ENCODE data around the gene MZF1. TPM values are rescaled to one million over a fixed set of nuclear protein-coding genes. Genes with fewer than 3 reads are reported as not detected.
A peak's percentile ranks its signal among the peaks of the same experiment; 100 is the strongest.

MZF1 gene
- total and polyA plus RNA-seq, 4 donors, result 10.3 to 51.7 (median 32.1) TPM

DNA sequence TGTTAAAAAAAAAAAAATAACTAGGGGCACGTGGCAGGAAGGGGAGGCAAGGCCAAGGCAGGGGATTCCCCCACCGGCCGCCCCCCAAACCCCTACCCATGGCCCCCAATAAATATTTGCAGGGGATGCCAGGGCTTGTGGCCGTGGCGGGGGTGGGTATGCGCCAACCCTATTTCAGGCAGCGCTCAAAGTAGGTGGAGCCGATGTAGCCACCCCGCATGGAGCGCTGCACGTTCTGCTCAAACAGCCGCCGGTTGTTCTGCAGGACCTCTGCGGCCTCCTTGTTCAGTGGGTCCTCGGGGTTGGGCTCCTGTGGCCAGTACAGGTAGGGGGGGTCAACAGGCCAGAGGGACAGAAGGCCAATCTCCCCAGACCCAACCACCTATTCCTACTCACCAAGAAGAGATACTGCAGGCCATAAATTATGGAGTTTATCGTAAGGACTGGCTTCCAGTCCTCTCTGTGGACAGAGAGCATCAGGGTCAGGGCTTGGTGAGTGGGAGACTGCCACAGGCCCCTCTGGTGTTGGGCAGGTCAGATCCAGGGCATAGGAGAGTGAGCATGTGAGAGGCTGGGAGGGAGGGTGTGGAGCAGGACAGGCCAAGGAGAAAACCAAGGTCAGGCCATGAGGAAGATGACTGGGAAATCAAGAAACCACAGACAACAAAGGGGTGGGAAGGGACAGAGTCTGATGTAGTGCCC is 17.1 kb downstream of the MZF1 start:
- no peak overlapping the region for H3K4me3 ChIP-seq (ENCODE audit: low read depth, low read length)
- H3K36me3 ChIP-seq (ENCODE audit: control insufficient read depth, insufficient read depth, low read length), result peaks cover 47% of the 10 kb centered on the region
- H3K9me3 ChIP-seq (ENCODE audit: control insufficient read depth, insufficient read depth, low read length), result no peaks in the 10 kb centered on the region
- peak overlapping the region; percentile 97 for H3K27ac ChIP-seq (ENCODE audit: low read depth, low read length)
- no peaks in the 10 kb centered on the region for H3K27me3 ChIP-seq (ENCODE audit: control insufficient read depth, insufficient read depth, low read length)
- DNase-seq (ENCODE audit: low read depth in 4 of 6, low spot score in 6 of 6), result no peak
- H3K4me1 ChIP-seq (ENCODE audit: control insufficient read depth, insufficient read depth, low read length), result peaks cover 67% of the 10 kb centered on the region
- WGBS (ENCODE audit: insufficient coverage), result 92% methylated on average over 5 of the region's 16 CpGs

DNA sequence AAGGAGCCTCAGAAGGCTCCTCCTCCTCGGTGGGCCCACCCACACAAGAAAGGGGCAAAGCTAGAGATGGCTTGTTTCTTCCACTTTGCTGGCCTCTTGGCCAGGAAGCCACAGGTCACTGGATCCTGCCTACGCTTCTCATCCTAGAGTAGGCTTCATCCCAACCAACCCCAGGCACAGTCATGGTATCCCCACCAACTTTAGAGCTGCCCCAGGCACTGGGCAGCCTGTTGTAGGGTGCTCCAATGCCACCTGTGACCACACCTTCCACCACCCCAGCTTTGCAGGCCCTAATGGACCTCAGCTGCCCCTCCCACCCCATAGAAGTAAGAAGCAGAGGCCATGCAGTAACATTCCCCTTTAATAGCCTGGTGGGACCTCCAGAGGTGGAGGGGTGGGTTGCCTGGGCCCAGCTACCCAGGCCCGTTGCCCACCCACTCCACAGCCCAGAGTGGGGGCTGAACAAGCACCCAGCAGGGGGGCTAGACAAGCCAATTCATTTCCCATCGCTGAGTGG is 17.7 kb downstream of the MZF1 start:
- Histone ChIP-seq H3K27ac (ENCODE audit: low read depth, low read length) (peak overlapping the region; percentile 97), H3K36me3 (ENCODE audit: control insufficient read depth, insufficient read depth, low read length) (peaks cover 54% of the 10 kb centered on the region), H3K4me1 (ENCODE audit: control insufficient read depth, insufficient read depth, low read length) (peaks cover 63% of the 10 kb centered on the region), H3K4me3 (ENCODE audit: low read depth, low read length) (peak overlapping the region; percentile 82), H3K9me3 (ENCODE audit: control insufficient read depth, insufficient read depth, low read length) (no peaks in the 10 kb centered on the region), H3K27me3 (ENCODE audit: control insufficient read depth, insufficient read depth, low read length) (no peaks in the 10 kb centered on the region)
- 16% methylated on average over 2 of the region's 4 CpGs for whole genome bisulfite sequencing (ENCODE audit: insufficient coverage)
- no peak for DNase-seq (ENCODE audit: low read depth in 4 of 6, low spot score in 6 of 6)

DNA sequence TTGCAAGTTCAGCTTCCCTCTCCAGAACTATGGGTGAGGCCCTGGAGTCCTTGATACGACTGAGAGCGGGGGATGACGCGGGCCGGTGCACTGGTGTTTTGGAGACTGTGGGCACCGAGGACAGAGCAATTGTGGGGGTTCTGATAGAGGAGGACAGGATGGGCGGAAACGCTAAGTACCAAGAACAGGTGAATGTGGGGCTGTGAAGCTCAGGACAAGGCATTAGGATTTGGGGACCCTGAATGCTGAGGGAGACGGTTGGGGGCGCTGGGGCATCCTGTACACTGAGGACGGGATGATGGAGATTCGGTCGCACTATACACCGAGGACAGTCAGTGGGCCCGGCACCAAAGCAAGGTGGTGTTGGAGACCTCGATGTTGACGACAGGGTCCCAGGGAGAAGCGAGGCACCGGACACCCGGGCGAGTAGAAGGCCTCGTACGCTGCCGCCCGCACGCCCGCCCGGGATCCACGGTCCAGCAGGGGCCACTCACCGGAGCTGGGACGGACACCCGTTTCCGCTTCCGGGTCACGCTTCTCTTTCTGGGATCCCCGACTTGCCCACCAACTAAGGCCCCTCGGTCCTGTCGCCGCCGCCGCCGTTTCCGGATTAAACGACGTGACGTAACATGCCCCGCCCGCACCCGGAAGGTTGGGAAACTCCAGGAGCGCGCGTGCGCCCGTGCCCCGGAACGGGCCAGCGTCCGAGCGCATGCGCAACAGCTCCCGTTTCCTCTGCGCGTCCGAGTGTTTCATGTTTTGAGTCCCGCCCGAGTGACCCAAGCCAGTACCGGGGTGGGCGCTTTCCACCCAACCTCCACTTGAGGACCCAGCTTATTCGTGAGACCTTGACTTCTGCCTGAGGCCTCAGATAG is 18.4 kb downstream of the MZF1 start, which contains the start of gene CHMP2A:
CHMP2A (minus strand) TSS at position 612 of the 875 bp plus-strand sequence. CDS start 893 bp downstream, outside the sequence.
- peaks cover 56% of the 10 kb centered on the region for H3K4me1 ChIP-seq (ENCODE audit: control insufficient read depth, insufficient read depth, low read length)
- H3K27ac ChIP-seq (ENCODE audit: low read depth, low read length), result peak within 1 kb of the TSS; percentile 97
- H3K36me3 ChIP-seq (ENCODE audit: control insufficient read depth, insufficient read depth, low read length), result peaks cover 61% of the 10 kb centered on the region
- peak; percentile 84 to 99 (median 94) for DNase-seq (ENCODE audit: low read depth in 4 of 6, low spot score in 6 of 6)
- peak within 1 kb of the TSS; percentile 82 for H3K4me3 ChIP-seq (ENCODE audit: low read depth, low read length)
- no peaks in the 10 kb centered on the region for H3K9me3 ChIP-seq (ENCODE audit: control insufficient read depth, insufficient read depth, low read length)
- 1% methylated on average over 69 of the region's 69 CpGs for WGBS (ENCODE audit: insufficient coverage)
- H3K27me3 ChIP-seq (ENCODE audit: control insufficient read depth, insufficient read depth, low read length), result no peaks in the 10 kb centered on the region

DNA sequence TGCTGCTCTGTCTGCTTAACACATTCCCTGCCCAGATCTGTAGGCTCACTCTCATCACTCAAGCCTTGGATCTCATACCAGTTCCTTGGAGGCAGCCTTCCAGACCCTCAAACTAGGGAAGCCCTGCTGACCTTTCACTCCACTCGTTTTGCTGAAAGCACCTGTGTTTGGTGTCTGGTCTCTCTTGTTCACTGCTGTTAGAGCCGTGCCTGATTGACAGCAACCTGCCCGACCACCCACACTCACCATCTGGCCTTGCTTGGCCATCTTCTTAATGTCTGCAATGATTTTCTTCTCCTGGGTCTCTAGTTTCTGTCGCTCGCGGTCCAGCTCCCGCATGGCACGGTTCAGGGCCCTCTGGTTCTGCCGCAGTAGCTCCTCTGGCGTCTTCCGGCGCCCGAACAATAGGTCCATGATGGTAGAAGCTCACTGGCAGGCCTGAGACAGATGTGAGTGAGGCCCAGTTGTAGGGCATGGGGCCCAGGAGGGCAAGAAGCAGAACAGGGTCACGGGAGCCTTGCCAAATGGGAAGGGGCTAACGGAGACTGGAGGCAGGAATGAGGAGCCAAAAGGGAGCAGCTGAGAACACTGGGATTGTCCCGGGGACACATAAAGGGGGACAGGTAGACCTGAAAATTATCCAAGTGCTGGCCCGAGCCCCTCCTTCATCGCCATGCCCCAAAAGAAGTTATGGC is 19.2 kb downstream of the MZF1 start:
- Histone ChIP-seq H3K27ac (ENCODE audit: low read depth, low read length) (peak overlapping the region; percentile 97), H3K9me3 (ENCODE audit: control insufficient read depth, insufficient read depth, low read length) (no peaks in the 10 kb centered on the region), H3K4me3 (ENCODE audit: low read depth, low read length) (peak overlapping the region; percentile 82), H3K4me1 (ENCODE audit: control insufficient read depth, insufficient read depth, low read length) (peaks cover 49% of the 10 kb centered on the region), H3K27me3 (ENCODE audit: control insufficient read depth, insufficient read depth, low read length) (no peaks in the 10 kb centered on the region), H3K36me3 (ENCODE audit: control insufficient read depth, insufficient read depth, low read length) (peaks cover 69% of the 10 kb centered on the region)
- DNase-seq (ENCODE audit: low read depth in 4 of 6, low spot score in 6 of 6), result no peak
- 24% methylated on average over 18 of the region's 18 CpGs for WGBS (ENCODE audit: insufficient coverage)

DNA sequence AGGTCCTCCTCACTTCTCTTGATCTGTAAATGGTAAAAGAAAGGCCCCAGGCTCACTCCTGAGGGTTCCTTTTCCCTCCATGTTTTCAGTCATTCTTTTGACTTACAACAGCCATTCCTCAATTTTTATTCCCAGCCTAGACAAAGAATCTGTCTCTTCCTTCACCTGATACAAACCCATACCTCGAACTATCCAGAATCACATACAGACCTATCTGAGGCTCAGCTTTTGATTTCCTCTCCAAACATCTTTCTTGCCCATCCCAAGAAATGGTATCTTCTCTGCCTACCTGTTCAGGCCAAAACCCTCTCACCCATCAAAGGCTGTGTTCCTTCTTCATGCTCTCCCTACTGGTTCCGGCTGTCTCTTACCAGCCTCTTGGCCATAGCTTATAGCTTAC is 20.5 kb downstream of the MZF1 start:
- Histone ChIP-seq H3K27me3 (ENCODE audit: control insufficient read depth, insufficient read depth, low read length) (no peaks in the 10 kb centered on the region), H3K9me3 (ENCODE audit: control insufficient read depth, insufficient read depth, low read length) (no peaks in the 10 kb centered on the region), H3K36me3 (ENCODE audit: control insufficient read depth, insufficient read depth, low read length) (peaks cover 82% of the 10 kb centered on the region), H3K27ac (ENCODE audit: low read depth, low read length) (no peak overlapping the region), H3K4me3 (ENCODE audit: low read depth, low read length) (no peak overlapping the region), H3K4me1 (ENCODE audit: control insufficient read depth, insufficient read depth, low read length) (peaks cover 45% of the 10 kb centered on the region)
- no peak for DNase-seq (ENCODE audit: low read depth in 4 of 6, low spot score in 6 of 6)
- 100% methylated on average over 1 of the region's 2 CpGs for WGBS (ENCODE audit: insufficient coverage)

DNA sequence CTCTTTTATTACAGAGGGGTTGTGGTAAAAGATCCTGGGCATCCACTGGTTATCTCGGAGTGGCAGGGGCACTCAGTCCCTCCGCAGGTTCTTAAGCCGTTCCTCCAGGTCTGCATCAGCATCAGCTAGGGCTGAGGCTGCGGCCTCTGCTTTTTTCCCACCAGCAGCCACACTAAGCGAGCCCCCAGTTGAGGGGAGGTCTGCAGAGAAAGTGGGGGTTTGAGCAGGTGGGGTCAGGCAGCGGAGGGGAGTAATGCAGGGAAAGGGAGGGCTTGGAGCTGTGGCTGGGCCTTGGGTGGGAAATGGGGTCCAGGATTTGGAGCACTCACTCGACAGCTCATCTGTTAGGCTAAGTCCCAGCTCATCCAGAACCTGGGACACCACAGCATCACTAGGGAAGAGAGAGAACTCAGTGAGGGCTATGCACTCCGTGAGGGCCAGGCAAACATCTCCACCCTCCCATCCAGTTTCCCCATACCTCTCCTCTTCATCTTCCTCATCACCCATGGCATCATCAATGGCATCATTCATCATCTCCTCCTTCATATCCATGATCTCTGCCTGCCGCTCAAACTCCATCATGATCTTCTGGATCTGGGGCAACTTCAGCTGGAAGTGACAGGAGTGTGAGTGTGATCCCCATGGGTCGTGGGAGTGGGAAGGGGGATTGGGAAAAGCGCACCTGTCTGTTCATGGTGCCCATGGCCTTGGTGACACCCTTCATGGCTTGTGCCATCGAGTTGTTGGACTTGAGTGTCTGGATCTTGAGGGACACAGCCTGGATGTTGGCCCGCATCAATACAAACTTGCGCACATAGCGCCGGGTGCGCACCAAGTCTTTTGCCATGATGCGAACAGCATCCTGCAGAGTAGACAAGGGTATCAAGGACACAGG is 21.3 kb downstream of the MZF1 start:
- Histone ChIP-seq H3K4me1 (ENCODE audit: control insufficient read depth, insufficient read depth, low read length) (peaks cover 37% of the 10 kb centered on the region), H3K27ac (ENCODE audit: low read depth, low read length) (no peak overlapping the region), H3K36me3 (ENCODE audit: control insufficient read depth, insufficient read depth, low read length) (peaks cover 86% of the 10 kb centered on the region), H3K9me3 (ENCODE audit: control insufficient read depth, insufficient read depth, low read length) (no peaks in the 10 kb centered on the region), H3K27me3 (ENCODE audit: control insufficient read depth, insufficient read depth, low read length) (no peaks in the 10 kb centered on the region), H3K4me3 (ENCODE audit: low read depth, low read length) (no peak overlapping the region)
- DNase-seq (ENCODE audit: low read depth in 4 of 6, low spot score in 6 of 6), result no peak
- 97% methylated on average over 12 of the region's 18 CpGs for WGBS (ENCODE audit: insufficient coverage)

DNA sequence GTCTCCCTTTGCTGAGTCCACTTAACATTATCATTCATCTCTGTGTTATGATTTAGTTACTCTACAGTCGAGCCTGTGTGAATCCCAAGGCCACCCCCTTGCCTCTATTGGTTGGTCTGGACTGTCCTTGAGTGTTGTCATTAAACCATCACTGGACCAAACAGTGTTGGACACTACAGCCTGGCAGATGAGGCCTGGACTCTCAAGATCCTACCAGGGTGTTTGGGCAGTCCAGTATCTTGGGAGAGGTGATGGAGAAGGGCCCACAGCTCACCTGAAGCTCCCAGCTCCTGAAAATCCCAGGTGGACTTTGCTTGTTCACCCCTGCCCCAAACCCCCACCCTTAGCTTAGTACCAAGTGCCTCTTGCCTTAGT is 22.0 kb downstream of the MZF1 start:
- Histone ChIP-seq H3K4me1 (ENCODE audit: control insufficient read depth, insufficient read depth, low read length) (peaks cover 35% of the 10 kb centered on the region), H3K36me3 (ENCODE audit: control insufficient read depth, insufficient read depth, low read length) (peaks cover 86% of the 10 kb centered on the region), H3K9me3 (ENCODE audit: control insufficient read depth, insufficient read depth, low read length) (no peaks in the 10 kb centered on the region), H3K27me3 (ENCODE audit: control insufficient read depth, insufficient read depth, low read length) (no peaks in the 10 kb centered on the region), H3K27ac (ENCODE audit: low read depth, low read length) (no peak overlapping the region), H3K4me3 (ENCODE audit: low read depth, low read length) (no peak overlapping the region)
- 75% methylated on average over 1 of the region's 1 CpG for WGBS (ENCODE audit: insufficient coverage)
- no peak for DNase-seq (ENCODE audit: low read depth in 4 of 6, low spot score in 6 of 6)

DNA sequence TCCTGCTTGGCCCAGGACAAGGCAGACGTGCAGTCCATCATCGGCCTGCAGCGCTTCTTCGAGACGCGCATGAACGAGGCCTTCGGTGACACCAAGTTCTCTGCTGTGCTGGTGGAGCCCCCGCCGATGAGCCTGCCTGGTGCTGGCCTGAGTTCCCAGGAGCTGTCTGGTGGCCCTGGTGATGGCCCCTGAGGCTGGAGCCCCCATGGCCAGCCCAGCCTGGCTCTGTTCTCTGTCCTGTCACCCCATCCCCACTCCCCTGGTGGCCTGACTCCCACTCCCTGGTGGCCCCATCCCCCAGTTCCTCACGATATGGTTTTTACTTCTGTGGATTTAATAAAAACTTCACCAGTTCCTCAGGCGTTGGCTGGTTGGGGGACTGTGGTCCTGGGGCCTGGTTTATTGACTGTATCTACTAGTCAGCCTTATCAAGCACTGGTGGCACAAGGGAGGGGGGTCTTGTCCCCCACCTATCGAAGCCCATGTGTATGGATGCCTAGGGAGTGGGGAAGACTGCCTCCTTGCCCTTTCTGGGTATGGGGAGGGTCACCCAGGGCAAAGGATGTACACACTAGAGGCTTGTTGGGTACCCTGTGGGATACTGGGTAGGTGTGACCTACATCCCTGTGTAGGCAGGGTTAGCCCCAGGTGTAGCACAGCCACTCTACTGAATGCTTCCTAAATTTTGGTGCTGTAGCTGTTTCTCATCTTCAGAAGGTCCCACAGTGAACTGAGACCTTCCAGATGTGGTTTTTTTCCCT is 22.6 kb downstream of the MZF1 start:
- Histone ChIP-seq H3K4me1 (ENCODE audit: control insufficient read depth, insufficient read depth, low read length) (peaks cover 35% of the 10 kb centered on the region), H3K9me3 (ENCODE audit: control insufficient read depth, insufficient read depth, low read length) (no peaks in the 10 kb centered on the region), H3K27ac (ENCODE audit: low read depth, low read length) (no peak overlapping the region), H3K27me3 (ENCODE audit: control insufficient read depth, insufficient read depth, low read length) (no peaks in the 10 kb centered on the region), H3K36me3 (ENCODE audit: control insufficient read depth, insufficient read depth, low read length) (peaks cover 86% of the 10 kb centered on the region), H3K4me3 (ENCODE audit: low read depth, low read length) (no peak overlapping the region)
- 91% methylated on average over 11 of the region's 13 CpGs for WGBS (ENCODE audit: insufficient coverage)
- DNase-seq (ENCODE audit: low read depth in 4 of 6, low spot score in 6 of 6), result no peak
